Karpas-422 (cell line): ENCODE results near the gene EHD1. TPM values are rescaled to one million over a fixed set of nuclear protein-coding genes. Genes with fewer than 3 reads are reported as not detected.

ENCODE experiments used
- DNase-seq: peaks from one replicate; pipeline ENCODE4 v3.0.0-alpha.2; 2015
- H2AFZ ChIP-seq: fragments of 200-600 bp; sonication (generic); 2 replicates; pipeline ENCODE4 v1.6.1; 2014; ENCODE audit warnings: antibody characterized with exemption, low read length, mixed read lengths
- H3K27ac ChIP-seq: fragments of 200-600 bp; sonication (generic); 2 replicates; pipeline ENCODE4 v1.5.1; 2014; ENCODE audit warnings: mild to moderate bottlenecking, low read length, moderate library complexity
- H3K27me3 ChIP-seq: fragments of 200-600 bp; sonication (generic); 2 replicates; pipeline ENCODE4 v1.6.1; 2014; ENCODE audit warnings: low read length, mixed read lengths
- H3K36me3 ChIP-seq: fragments of 200-600 bp; sonication (generic); 2 replicates; pipeline ENCODE4 v1.6.1; 2014; ENCODE audit warnings: low read length, mixed read lengths; ENCODE audit not compliant: insufficient read depth
- H3K4me1 ChIP-seq: fragments of 200-600 bp; sonication (generic); 2 replicates; pipeline ENCODE4 v1.6.1; 2014; ENCODE audit warnings: mild to moderate bottlenecking, low read length, mixed read lengths
- H3K4me2 ChIP-seq: fragments of 200-600 bp; sonication (generic); 2 replicates; pipeline ENCODE4 v1.6.1; 2014; ENCODE audit warnings: low read length, low read depth, mild to moderate bottlenecking; ENCODE audit not compliant: poor library complexity, severe bottlenecking
- H3K4me3 ChIP-seq: fragments of 200-600 bp; sonication (generic); 2 replicates; pipeline ENCODE4 v1.5.1; 2014; ENCODE audit warnings: mild to moderate bottlenecking, antibody characterized with exemption, low read length, mixed read lengths
- H3K79me2 ChIP-seq: fragments of 200-600 bp; sonication (generic); 2 replicates; pipeline ENCODE4 v1.6.1; 2014; ENCODE audit warnings: mild to moderate bottlenecking, low read length, mixed read lengths
- H3K9ac ChIP-seq: fragments of 200-600 bp; sonication (generic); 2 replicates; pipeline ENCODE4 v1.6.0; 2014; ENCODE audit warnings: low read length
- H3K9me2 ChIP-seq: fragments of 200-600 bp; sonication (generic), shearing (Covaris generic); replicated peaks from 2 replicates; pipeline ENCODE4 v1.6.0; 2014; ENCODE audit warnings: mild to moderate bottlenecking, low read length, moderate library complexity; ENCODE audit not compliant: insufficient read depth
- H3K9me3 ChIP-seq: fragments of 300-700, 200-600 bp; sonication (generic); 2 replicates; pipeline ENCODE4 v1.6.1; 2014; ENCODE audit warnings: low read length, mixed read lengths
- H4K20me1 ChIP-seq: fragments of 200-600 bp; sonication (generic); 2 replicates; pipeline ENCODE4 v1.6.1; 2014; ENCODE audit warnings: mild to moderate bottlenecking, antibody characterized with exemption, low read length, low read depth; ENCODE audit not compliant: insufficient read depth
- total RNA-seq: library from RNA; depleted of rRNA; stranded (reverse); fragments of >200 nt; shearing (Covaris generic); gene quantifications from 2 replicates; pipeline ENCODE4 v1.2.3, GENCODE V29; 2014; ENCODE audit warnings: low replicate concordance

The EHD1 gene
- total RNA-seq, 1 experiment from 2014 or later, result 30.8 TPM

- Histone ChIP-seq H3K36me3 (no peaks in the 10 kb centered on the region), H3K27me3 (no peaks in the 10 kb centered on the region), H4K20me1 (no peaks in the 10 kb centered on the region), H3K9ac (no peak overlapping the region), H3K4me3 (no peak overlapping the region), H2AFZ (no peak overlapping the region), H3K27ac (no peak overlapping the region), H3K9me3 (no peaks in the 10 kb centered on the region), H3K4me1 (peaks cover 41% of the 10 kb centered on the region), H3K4me2 (no peak overlapping the region), H3K79me2 (peaks cover 13% of the 10 kb centered on the region), H3K9me2 (no peaks in the 10 kb centered on the region)
- no peak for DNase-seq
Observed at GRCh38 chr11:64857485-64857884, 20.9 kb downstream of the EHD1 start.

- no peaks in the 10 kb centered on the region for H3K9me3 ChIP-seq
- no peak for DNase-seq
- no peak overlapping the region for H2AFZ ChIP-seq
- no peaks in the 10 kb centered on the region for H3K36me3 ChIP-seq
- H3K9ac ChIP-seq, result no peak overlapping the region
- no peaks in the 10 kb centered on the region for H3K27me3 ChIP-seq
- no peaks in the 10 kb centered on the region for H3K9me2 ChIP-seq
- H3K27ac ChIP-seq, result no peak overlapping the region
- no peaks in the 10 kb centered on the region for H4K20me1 ChIP-seq
- peaks cover 7% of the 10 kb centered on the region for H3K79me2 ChIP-seq
- peaks cover 41% of the 10 kb centered on the region for H3K4me1 ChIP-seq
- no peak overlapping the region for H3K4me2 ChIP-seq
- H3K4me3 ChIP-seq, result no peak overlapping the region
Observed at GRCh38 chr11:64856382-64857227, 21.8 kb downstream of the EHD1 start.

GRCh38 chr11:64855596-64856304, 22.7 kb downstream of the EHD1 start:
- H3K79me2 ChIP-seq, result no peaks in the 10 kb centered on the region
- no peak overlapping the region for H3K4me3 ChIP-seq
- no peak overlapping the region for H3K4me2 ChIP-seq

GRCh38 chr11:64854534-64855502, 23.6 kb downstream of the EHD1 start:
- Histone ChIP-seq H3K4me1 (peaks cover 53% of the 10 kb centered on the region), H4K20me1 (no peaks in the 10 kb centered on the region), H2AFZ (no peak overlapping the region)

More at GRCh38 chr11:64855596-64856304, 22.7 kb downstream of the EHD1 start:
- H2AFZ ChIP-seq, result no peak overlapping the region
- no peaks in the 10 kb centered on the region for H3K36me3 ChIP-seq
- H4K20me1 ChIP-seq, result no peaks in the 10 kb centered on the region
- H3K4me1 ChIP-seq, result peaks cover 44% of the 10 kb centered on the region
- no peak overlapping the region for H3K9ac ChIP-seq
- no peak for DNase-seq
- H3K9me3 ChIP-seq, result no peaks in the 10 kb centered on the region
- no peaks in the 10 kb centered on the region for H3K9me2 ChIP-seq
- no peaks in the 10 kb centered on the region for H3K27me3 ChIP-seq
- H3K27ac ChIP-seq, result no peak overlapping the region

GRCh38 chr11:64854157-64854533, 24.3 kb downstream of the EHD1 start:
- Histone ChIP-seq H3K4me1 (peaks cover 60% of the 10 kb centered on the region), H3K9ac (no peak overlapping the region), H3K4me2 (no peak overlapping the region), H3K27ac (peak overlapping the region; percentile 95; the same call in 1 of the 2 replicates), H2AFZ (no peak overlapping the region), H3K79me2 (no peaks in the 10 kb centered on the region), H3K9me3 (no peaks in the 10 kb centered on the region), H3K9me2 (no peaks in the 10 kb centered on the region), H4K20me1 (no peaks in the 10 kb centered on the region), H3K27me3 (no peaks in the 10 kb centered on the region), H3K36me3 (no peaks in the 10 kb centered on the region), H3K4me3 (no peak overlapping the region)
- no peak for DNase-seq

More at GRCh38 chr11:64854534-64855502, 23.6 kb downstream of the EHD1 start:
- H3K9me2 ChIP-seq, result no peaks in the 10 kb centered on the region
- H3K79me2 ChIP-seq, result no peaks in the 10 kb centered on the region
- H3K9ac ChIP-seq, result no peak overlapping the region
- no peak for DNase-seq
- H3K27ac ChIP-seq, result no peak overlapping the region
- no peak overlapping the region for H3K4me3 ChIP-seq
- H3K9me3 ChIP-seq, result no peaks in the 10 kb centered on the region
- H3K36me3 ChIP-seq, result no peaks in the 10 kb centered on the region
- no peaks in the 10 kb centered on the region for H3K27me3 ChIP-seq
- H3K4me2 ChIP-seq, result no peak overlapping the region

GRCh38 chr11:64853709-64854108, 24.7 kb downstream of the EHD1 start:
- DNase-seq, result no peak
- no peak overlapping the region; the same call in 1 of the 2 replicates for H3K9ac ChIP-seq
- H3K36me3 ChIP-seq, result no peaks in the 10 kb centered on the region

GRCh38 chr11:64852804-64853509, 25.5 kb downstream of the EHD1 start:
- H2AFZ ChIP-seq, result no peak overlapping the region
- no peaks in the 10 kb centered on the region for H3K9me3 ChIP-seq
- no peak overlapping the region for H3K4me3 ChIP-seq
- no peaks in the 10 kb centered on the region for H4K20me1 ChIP-seq
- H3K79me2 ChIP-seq, result no peaks in the 10 kb centered on the region
- peak overlapping the region; percentile 95 for H3K27ac ChIP-seq
- no peaks in the 10 kb centered on the region for H3K36me3 ChIP-seq
- DNase-seq, result no peak
- H3K9ac ChIP-seq, result peak overlapping the region; percentile 61
- no peaks in the 10 kb centered on the region for H3K9me2 ChIP-seq
- peak overlapping the region; percentile 62 for H3K4me2 ChIP-seq
- H3K27me3 ChIP-seq, result no peaks in the 10 kb centered on the region
- peaks cover 72% of the 10 kb centered on the region for H3K4me1 ChIP-seq

More at GRCh38 chr11:64853709-64854108, 24.7 kb downstream of the EHD1 start:
- no peak overlapping the region for H3K4me3 ChIP-seq
- no peaks in the 10 kb centered on the region for H4K20me1 ChIP-seq
- no peaks in the 10 kb centered on the region for H3K79me2 ChIP-seq
- H3K4me2 ChIP-seq, result no peak overlapping the region
- no peaks in the 10 kb centered on the region for H3K27me3 ChIP-seq
- H3K27ac ChIP-seq, result peak overlapping the region; percentile 95
- peaks cover 65% of the 10 kb centered on the region for H3K4me1 ChIP-seq
- H3K9me2 ChIP-seq, result no peaks in the 10 kb centered on the region
- no peak overlapping the region for H2AFZ ChIP-seq
- no peaks in the 10 kb centered on the region for H3K9me3 ChIP-seq
